Stimulated activated CD8-positive, alpha-beta memory T cell treated with anti-CD3 and anti-CD28 coated beads, Interleukin-7, amount 100 ng/mL, for 48 hours (primary cell): ENCODE data around the gene MRPL18.

Source experiments
- DNase-seq, 2 donors: peaks; one replicate each; pipeline ENCODE4 v3.0.0-alpha.2; 2020; ENCODE audit warnings: low read depth in 1 of 2; ENCODE audit errors: extremely low read depth in 1 of 2

MRPL18 gene

GRCh38 chr6:159838020-159838744 lies 47.9 kb downstream of the MRPL18 start:
- DNase-seq = no peak

- DNase-seq = no peak
These were observed 51.8 kb downstream of the MRPL18 start for GRCh38 chr6:159842035-159842434.

GRCh38 chr6:159844737-159845645 lies 54.7 kb downstream of the MRPL18 start:
- DNase-seq = no peak
